ENCODE data around the gene THSD4.

The THSD4 gene

DNA sequence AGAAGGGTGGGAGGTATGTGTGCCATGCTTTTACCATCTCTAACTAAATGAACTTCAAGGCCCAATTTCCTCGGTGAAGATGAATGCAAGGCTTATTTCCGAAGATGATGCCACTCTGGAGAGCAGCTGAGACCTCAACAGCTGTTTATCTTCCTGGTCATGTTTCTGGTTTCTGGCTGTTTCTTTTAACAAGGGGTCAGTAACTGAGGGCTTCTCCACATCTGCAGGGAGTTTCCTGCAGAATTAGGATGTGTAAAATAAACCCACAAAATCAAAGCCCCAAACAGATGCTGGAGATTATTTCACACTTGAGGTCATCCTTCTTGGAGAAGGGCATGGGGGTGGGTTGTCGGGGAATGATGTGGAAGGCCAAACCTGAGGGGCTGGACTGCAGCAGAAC lies 220.3 kb downstream of the THSD4 start:
- no peak for TF ChIP-seq CTCF (conservative IDR thresholded peaks at IDR 0.05; ENCODE audit: control insufficient read depth, insufficient read depth, low read depth, low read length)
- DNase-seq (ENCODE audit: low read depth), result no peak

GRCh38 chr15:71336671-71337070 lies 221.4 kb downstream of the THSD4 start:
- TF ChIP-seq CTCF (conservative IDR thresholded peaks at IDR 0.05; ENCODE audit: control insufficient read depth, insufficient read depth, low read depth, low read length), result no peak
- no peak for DNase-seq (ENCODE audit: low read depth)
- H3K4me3 ChIP-seq (ENCODE audit: control insufficient read depth, low read depth, low read length), result no peak overlapping the region

More for the DNA sequence above, 220.3 kb downstream of the THSD4 start:
- no peak overlapping the region for H3K4me3 ChIP-seq (ENCODE audit: control insufficient read depth, low read depth, low read length)

- peak; percentile 75 for DNase-seq (ENCODE audit: low read depth)
- no peak overlapping the region for H3K4me3 ChIP-seq (ENCODE audit: control insufficient read depth, low read depth, low read length)
- no peak for TF ChIP-seq CTCF (conservative IDR thresholded peaks at IDR 0.05; ENCODE audit: control insufficient read depth, insufficient read depth, low read depth, low read length)
Observed at GRCh38 chr15:71337197-71337845, 222.1 kb downstream of the THSD4 start.

GRCh38 chr15:71338265-71338664 lies 223.0 kb downstream of the THSD4 start:
- H3K4me3 ChIP-seq (ENCODE audit: control insufficient read depth, low read depth, low read length), result no peak overlapping the region
- DNase-seq (ENCODE audit: low read depth), result no peak
- no peak for TF ChIP-seq CTCF (conservative IDR thresholded peaks at IDR 0.05; ENCODE audit: control insufficient read depth, insufficient read depth, low read depth, low read length)

- no peak overlapping the region for H3K4me3 ChIP-seq (ENCODE audit: control insufficient read depth, low read depth, low read length)
- no peak for DNase-seq (ENCODE audit: low read depth)
- no peak for TF ChIP-seq CTCF (conservative IDR thresholded peaks at IDR 0.05; ENCODE audit: control insufficient read depth, insufficient read depth, low read depth, low read length)
Observed at GRCh38 chr15:71338827-71339542, 223.7 kb downstream of the THSD4 start.

- H3K4me3 ChIP-seq (ENCODE audit: control insufficient read depth, low read depth, low read length), result no peak overlapping the region
- no peak for TF ChIP-seq CTCF (conservative IDR thresholded peaks at IDR 0.05; ENCODE audit: control insufficient read depth, insufficient read depth, low read depth, low read length)
- no peak for DNase-seq (ENCODE audit: low read depth)
Observed at GRCh38 chr15:71341811-71342550, 226.7 kb downstream of the THSD4 start.
